Neural cell (in vitro differentiated cells): Measurements from ENCODE around the gene PIGZ.

Experiments used
- CTCF ChIP-seq: fragments of 450-650 bp; IDR thresholded peaks from 2 replicates; pipeline ENCODE4 v1.5.1; 2014; ENCODE audit warnings: antibody characterized with exemption, mild to moderate bottlenecking, moderate library complexity; ENCODE audit not compliant: poor library complexity, severe bottlenecking
- EP300 ChIP-seq: fragments of 450-650 bp; conservative IDR thresholded peaks from 2 replicates; pipeline ENCODE4 v1.6.1; 2014; ENCODE audit warnings: antibody characterized with exemption, mild to moderate bottlenecking, moderate library complexity; ENCODE audit not compliant: poor library complexity, severe bottlenecking
- POLR2AphosphoS5 ChIP-seq: IDR thresholded peaks from 2 replicates; pipeline ENCODE4 v1.6.1; 2012
- REST ChIP-seq: IDR thresholded peaks from 2 replicates; pipeline ENCODE4 v1.6.1; 2012; ENCODE audit warnings: borderline replicate concordance

GRCh38 chr3:196916221-196916620 lies 52.4 kb downstream of the PIGZ start:
- no peak for TF ChIP-seq POLR2AphosphoS5
- TF ChIP-seq CTCF, result no peak
- no peak for TF ChIP-seq EP300
- TF ChIP-seq REST, result no peak
